ENCODE results near the gene PHF10. TPM values are rescaled to one million over a fixed set of nuclear protein-coding genes. Genes with fewer than 3 reads are reported as not detected.

Gene PHF10
- total RNA-seq, 2 donors from 2014 or later: 33.0 to 62.0 TPM

DNA sequence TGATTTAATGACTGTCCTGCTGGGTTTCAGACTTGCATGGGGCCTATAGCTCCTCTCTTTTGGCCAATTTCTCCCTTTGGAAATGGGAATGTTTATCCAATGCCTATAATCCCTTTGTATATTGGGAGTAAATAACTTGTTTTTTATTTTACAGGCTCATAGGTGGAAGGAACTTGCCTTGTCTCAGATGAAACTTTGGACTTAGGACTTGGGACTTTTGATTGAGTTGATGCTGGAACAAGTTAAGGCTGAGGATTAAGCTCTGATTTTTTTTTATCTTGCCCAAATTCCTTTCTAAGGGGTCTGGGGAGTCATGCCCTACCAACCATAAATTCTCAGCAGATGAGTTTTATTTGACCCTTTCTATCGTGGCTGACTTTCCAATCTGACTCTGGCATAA, 46.0 kb downstream of the PHF10 start:
- Mint-ChIP-seq H3K36me3 (peaks cover 12% of the 10 kb centered on the region), H3K4me1 (ENCODE audit: low read depth in 2 of 2) (no peaks in the 10 kb centered on the region), H3K27me3 (no peaks in the 10 kb centered on the region), H3K4me3 (no peak overlapping the region), H3K27ac (no peak overlapping the region), H3K9me3 (no peaks in the 10 kb centered on the region)
- no peak for ATAC-seq
- no peak for DNase-seq (ENCODE audit: low spot score)

DNA sequence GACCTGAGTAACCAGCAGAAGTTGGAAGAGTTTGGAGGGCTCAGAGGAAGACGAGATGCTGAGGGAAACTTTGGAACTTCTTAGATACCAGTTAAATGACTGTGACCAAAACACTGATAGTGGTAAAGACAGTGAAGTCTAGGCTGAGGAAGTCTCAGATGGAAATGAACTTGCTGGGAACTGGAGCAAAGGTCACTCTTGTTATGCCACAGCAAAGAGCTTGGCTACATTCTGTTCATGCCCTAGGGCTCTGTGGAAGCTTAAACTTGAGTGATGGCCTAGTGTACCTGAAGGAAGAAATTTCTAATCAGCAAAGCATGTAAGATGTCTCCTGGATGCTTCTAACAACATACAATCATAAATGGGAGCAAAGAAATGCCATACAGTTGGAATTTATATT, 47.2 kb downstream of the PHF10 start:
- Mint-ChIP-seq H3K4me3 (no peak overlapping the region), H3K27me3 (no peaks in the 10 kb centered on the region), H3K27ac (no peak overlapping the region), H3K36me3 (peaks cover 12% of the 10 kb centered on the region), H3K9me3 (no peaks in the 10 kb centered on the region), H3K4me1 (ENCODE audit: low read depth in 2 of 2) (no peaks in the 10 kb centered on the region)
- DNase-seq (ENCODE audit: low spot score) (no peak), ATAC-seq (no peak)

DNA sequence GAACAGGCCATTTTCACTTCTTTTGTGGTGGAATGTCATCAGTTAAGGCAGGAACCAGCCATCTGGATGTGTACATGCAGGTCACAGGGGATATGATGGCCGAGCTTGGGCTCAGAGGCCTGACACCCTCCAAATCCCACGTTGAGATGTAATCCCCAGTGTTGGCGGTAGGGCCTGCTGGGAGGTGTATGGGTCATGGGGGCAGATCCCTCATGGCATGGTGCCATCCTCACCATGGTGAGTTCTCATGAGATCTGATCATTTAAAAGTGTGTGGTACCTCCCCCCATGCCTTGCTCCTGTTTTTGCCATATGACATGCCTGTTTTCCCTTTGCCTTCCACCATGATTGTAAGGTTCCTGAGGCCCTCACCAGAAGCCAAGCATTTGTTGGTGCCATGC, 49.3 kb downstream of the PHF10 start:
- no peaks in the 10 kb centered on the region for H3K27me3 Mint-ChIP-seq
- peaks cover 4% of the 10 kb centered on the region for H3K36me3 Mint-ChIP-seq
- no peak overlapping the region for H3K4me3 Mint-ChIP-seq
- DNase-seq (ENCODE audit: low spot score): no peak
- H3K9me3 Mint-ChIP-seq: no peaks in the 10 kb centered on the region
- H3K4me1 Mint-ChIP-seq (ENCODE audit: low read depth in 2 of 2): peaks cover under 1 to 1% of the 10 kb centered on the region in 2 donors
- no peak overlapping the region for H3K27ac Mint-ChIP-seq
- no peak for ATAC-seq

DNA sequence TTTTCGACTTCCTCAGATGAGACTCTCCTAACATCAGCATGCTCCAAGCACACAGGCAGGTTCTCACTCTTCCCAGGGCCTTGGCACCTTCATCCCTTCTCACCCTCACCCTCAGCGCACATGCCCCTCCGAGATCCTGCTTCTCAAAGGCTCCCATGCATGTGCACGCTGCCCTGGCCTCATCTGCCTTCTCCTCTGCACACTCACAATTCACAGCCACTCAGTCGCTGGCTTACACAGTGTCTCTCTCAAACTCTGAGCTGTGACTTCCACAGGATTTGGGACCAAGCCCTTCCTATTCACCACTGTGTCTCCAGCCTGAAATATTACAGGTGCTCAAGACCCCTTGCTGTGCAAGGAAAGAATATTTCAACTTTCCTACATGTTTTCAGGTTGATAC, 52.7 kb downstream of the PHF10 start:
- Mint-ChIP-seq H3K27ac (no peak overlapping the region), H3K27me3 (no peaks in the 10 kb centered on the region), H3K9me3 (no peaks in the 10 kb centered on the region), H3K4me1 (ENCODE audit: low read depth in 2 of 2) (peaks cover 3 to 9% of the 10 kb centered on the region in 2 donors), H3K36me3 (no peaks in the 10 kb centered on the region), H3K4me3 (no peak overlapping the region)
- no peak for DNase-seq (ENCODE audit: low spot score)
- ATAC-seq: no peak

DNA sequence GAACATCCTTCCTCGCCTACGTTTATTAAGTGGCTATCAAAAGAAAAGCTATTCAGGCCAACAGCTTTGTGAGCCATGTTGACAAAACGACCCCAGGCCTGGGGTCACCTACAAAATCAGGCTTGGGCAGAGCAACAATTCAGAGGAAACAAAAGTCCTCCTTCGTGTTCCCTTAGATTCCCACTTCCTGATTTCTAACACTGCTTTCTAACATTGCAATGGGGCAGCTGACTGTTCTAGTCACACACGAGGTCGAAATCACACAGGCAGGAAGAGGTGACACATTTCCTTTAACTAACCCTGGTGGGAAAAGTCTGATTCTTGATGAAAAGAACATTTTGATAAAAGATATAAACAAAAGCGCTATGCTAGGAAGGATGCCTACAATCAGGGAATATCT, 54.4 kb downstream of the PHF10 start:
- no peaks in the 10 kb centered on the region for H3K9me3 Mint-ChIP-seq
- H3K36me3 Mint-ChIP-seq: no peaks in the 10 kb centered on the region
- DNase-seq (ENCODE audit: low spot score) (no peak), ATAC-seq (no peak)
- H3K4me1 Mint-ChIP-seq (ENCODE audit: low read depth in 2 of 2): peaks cover 3 to 9% of the 10 kb centered on the region in 2 donors
- H3K27ac Mint-ChIP-seq: peak overlapping the region in 1 of 2 donors; percentile 54
- H3K4me3 Mint-ChIP-seq: peak overlapping the region; percentile 44
- H3K27me3 Mint-ChIP-seq: no peaks in the 10 kb centered on the region

DNA sequence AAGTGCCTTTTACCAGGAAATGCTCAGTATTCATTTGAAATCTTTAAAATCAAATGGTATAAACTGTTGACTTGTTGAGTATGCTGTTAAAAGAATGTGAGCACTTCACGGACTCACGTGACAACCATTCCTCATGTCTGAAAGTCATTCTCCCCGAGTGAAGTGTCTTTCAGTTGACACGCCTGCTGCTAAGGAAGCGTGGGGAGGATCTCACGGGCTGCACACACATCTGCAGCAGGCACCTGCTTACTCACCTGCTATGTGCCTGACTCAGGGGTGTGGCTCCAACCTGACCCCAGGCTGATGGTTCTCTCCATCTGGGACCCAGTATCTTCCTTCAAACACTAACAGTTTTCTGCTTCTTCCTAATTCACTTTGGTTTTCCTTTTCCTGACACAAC, 55.2 kb downstream of the PHF10 start:
- peaks cover 3 to 9% of the 10 kb centered on the region in 2 donors for H3K4me1 Mint-ChIP-seq (ENCODE audit: low read depth in 2 of 2)
- no peak for ATAC-seq
- no peaks in the 10 kb centered on the region for H3K36me3 Mint-ChIP-seq
- DNase-seq (ENCODE audit: low spot score): no peak
- no peak overlapping the region for H3K4me3 Mint-ChIP-seq
- H3K27ac Mint-ChIP-seq: peak overlapping the region in 1 of 2 donors; percentile 54
- H3K27me3 Mint-ChIP-seq: no peaks in the 10 kb centered on the region
- H3K9me3 Mint-ChIP-seq: no peaks in the 10 kb centered on the region

DNA sequence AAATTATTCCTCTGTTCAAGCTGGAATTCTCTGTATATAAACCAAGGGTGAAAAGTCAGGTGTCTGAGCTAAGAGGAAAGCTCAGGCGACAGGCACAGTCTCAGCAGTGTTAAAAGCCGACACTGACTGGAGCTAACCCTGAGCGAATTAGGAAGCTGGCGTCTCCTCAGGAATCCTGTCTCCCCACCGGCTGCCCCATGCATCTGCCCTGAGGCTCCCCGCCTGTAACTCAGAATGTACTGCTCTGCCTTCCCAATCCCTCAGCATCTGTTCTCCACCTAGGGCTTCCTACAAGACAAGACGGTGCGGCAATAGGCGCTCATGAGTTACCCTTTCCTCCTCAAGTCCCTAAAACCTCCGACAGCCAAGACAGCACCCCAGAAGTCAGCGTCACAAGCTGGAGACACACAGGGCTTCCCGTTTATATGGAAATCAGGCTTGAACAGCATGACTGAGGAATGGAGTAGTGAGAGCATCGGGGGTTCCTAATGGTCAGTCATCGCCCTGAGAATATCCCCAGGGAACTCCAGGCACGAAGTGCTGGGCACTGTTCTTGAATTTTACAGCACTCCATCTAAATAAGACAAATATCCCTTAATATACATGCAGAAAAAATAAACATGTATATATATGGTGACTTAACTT, 56.0 kb downstream of the PHF10 start:
- ATAC-seq: no peak
- Mint-ChIP-seq H3K4me3 (no peak overlapping the region), H3K4me1 (ENCODE audit: low read depth in 2 of 2) (peaks cover 3 to 9% of the 10 kb centered on the region in 2 donors), H3K36me3 (peaks cover 3% of the 10 kb centered on the region), H3K27ac (no peak overlapping the region), H3K27me3 (no peaks in the 10 kb centered on the region), H3K9me3 (no peaks in the 10 kb centered on the region)
- DNase-seq (ENCODE audit: low spot score): no peak

DNA sequence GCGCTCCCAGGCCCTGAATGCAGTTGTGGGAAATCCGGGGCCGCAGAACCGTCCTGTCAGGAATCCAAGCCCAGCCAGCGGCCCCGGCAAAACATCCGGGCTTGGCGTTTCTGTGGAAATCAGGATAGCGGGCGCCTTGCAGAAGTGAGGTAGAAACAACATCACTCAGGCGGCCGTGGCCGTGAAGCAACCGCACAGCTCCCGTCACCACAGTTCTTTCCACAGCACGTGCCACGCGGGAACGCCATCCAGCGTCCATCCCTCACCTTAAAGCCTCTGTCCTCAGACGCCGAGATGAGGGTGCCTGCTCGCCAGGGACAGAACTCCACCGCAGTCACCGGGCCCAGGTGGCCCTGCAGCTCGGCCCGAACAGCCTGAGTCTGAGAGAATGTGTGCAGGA, 56.6 kb downstream of the PHF10 start:
- H3K36me3 Mint-ChIP-seq: peaks cover 8% of the 10 kb centered on the region
- H3K9me3 Mint-ChIP-seq: no peaks in the 10 kb centered on the region
- H3K4me1 Mint-ChIP-seq (ENCODE audit: low read depth in 2 of 2): peaks cover 3 to 9% of the 10 kb centered on the region in 2 donors
- DNase-seq (ENCODE audit: low spot score) (no peak), ATAC-seq (no peak)
- H3K27ac Mint-ChIP-seq: no peak overlapping the region
- no peaks in the 10 kb centered on the region for H3K27me3 Mint-ChIP-seq
- no peak overlapping the region for H3K4me3 Mint-ChIP-seq

DNA sequence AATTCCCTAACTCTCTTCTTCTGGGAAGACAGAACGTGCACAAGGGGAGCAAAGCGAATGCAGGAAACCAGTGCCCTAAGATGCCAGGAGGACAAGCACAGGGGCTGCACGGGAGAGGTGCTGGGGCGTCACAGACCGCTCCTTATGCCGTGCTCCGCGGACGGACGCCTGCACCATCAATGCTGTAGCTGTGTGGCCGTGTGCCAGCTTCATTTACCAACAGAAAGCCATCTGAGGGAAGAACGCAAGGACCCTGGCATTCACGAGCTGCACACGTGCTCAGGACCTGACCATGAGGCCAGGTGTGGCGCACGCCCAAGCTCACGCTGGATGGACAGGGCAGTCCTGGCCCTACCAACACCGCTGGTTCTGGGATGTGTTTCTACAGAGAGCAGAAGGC, 57.9 kb downstream of the PHF10 start:
- H3K27ac Mint-ChIP-seq: no peak overlapping the region
- no peaks in the 10 kb centered on the region for H3K9me3 Mint-ChIP-seq
- peaks cover 3 to 9% of the 10 kb centered on the region in 2 donors for H3K4me1 Mint-ChIP-seq (ENCODE audit: low read depth in 2 of 2)
- H3K36me3 Mint-ChIP-seq: peaks cover 8% of the 10 kb centered on the region
- H3K27me3 Mint-ChIP-seq: no peaks in the 10 kb centered on the region
- ATAC-seq (no peak), DNase-seq (ENCODE audit: low spot score) (no peak)
- H3K4me3 Mint-ChIP-seq: no peak overlapping the region

DNA sequence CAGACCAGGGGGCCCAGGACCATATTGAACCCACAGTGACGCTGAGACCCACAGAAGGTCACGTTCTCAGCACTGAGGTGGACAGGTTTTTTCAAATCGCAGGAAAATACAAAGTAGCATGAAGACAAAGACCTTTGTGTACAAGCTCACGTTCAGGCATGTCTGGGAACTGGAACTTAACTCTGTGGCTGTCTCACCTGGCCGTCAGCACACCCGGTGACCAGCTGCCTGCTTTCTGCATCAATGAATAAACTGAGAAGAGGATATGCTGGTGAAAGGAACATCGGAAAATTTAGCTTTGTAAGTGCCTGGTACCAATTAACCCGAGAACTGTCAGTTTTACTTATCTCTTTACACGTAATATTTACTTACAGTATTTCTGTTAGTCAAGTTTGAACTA, 59.0 kb downstream of the PHF10 start:
- H3K27me3 Mint-ChIP-seq: no peaks in the 10 kb centered on the region
- ATAC-seq (no peak), DNase-seq (ENCODE audit: low spot score) (no peak)
- H3K4me1 Mint-ChIP-seq (ENCODE audit: low read depth in 2 of 2): peaks cover 3 to 9% of the 10 kb centered on the region in 2 donors
- H3K36me3 Mint-ChIP-seq: peaks cover 8% of the 10 kb centered on the region
- no peaks in the 10 kb centered on the region for H3K9me3 Mint-ChIP-seq
- H3K4me3 Mint-ChIP-seq: no peak overlapping the region
- H3K27ac Mint-ChIP-seq: no peak overlapping the region

DNA sequence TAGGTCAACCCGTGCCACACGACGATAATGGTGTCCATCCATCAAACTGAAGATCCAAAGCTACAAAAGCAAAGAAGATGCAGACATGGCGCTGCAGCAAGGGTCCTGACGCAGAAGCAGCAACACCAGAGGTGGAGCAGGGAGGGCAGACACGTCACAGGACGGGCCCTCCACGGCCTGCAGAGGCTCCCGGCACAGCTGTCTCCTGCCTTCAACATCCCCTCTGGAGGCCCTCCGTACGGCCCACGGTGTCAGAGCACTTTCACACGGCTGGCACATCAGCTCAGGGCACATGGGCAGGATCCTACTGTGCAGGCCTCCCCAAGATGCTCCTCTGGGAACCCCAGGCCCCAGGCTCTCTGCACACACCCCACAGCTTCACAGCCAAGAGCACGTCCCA, 60.1 kb downstream of the PHF10 start:
- Mint-ChIP-seq H3K27me3 (no peaks in the 10 kb centered on the region), H3K27ac (no peak overlapping the region), H3K4me1 (ENCODE audit: low read depth in 2 of 2) (peaks cover 0 to under 1% of the 10 kb centered on the region in 2 donors), H3K4me3 (no peak overlapping the region), H3K9me3 (no peaks in the 10 kb centered on the region), H3K36me3 (peaks cover 8% of the 10 kb centered on the region)
- ATAC-seq: no peak
- DNase-seq (ENCODE audit: low spot score): no peak

DNA sequence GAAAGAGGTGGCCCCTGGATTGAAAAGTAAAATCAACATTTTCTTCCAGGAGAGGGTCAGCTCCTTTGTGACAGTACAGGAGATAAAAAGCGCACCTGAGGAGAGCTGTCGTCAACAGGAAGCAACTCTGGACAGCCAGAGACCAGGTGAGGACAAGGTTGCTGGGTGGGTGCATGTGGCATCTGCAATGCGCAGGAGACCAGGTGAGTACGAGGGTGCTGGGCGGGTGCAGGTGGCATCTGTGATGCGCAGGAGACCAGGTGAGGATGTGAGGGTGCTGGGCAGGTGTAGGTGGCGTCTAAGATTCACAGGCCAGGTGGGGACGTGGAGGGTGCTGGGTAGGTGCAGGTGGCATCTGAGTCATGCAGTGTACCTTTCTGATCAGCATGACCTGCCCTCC, 60.8 kb downstream of the PHF10 start:
- DNase-seq (ENCODE audit: low spot score) (no peak), ATAC-seq (no peak)
- Mint-ChIP-seq H3K27ac (no peak overlapping the region), H3K4me3 (no peak overlapping the region), H3K9me3 (no peaks in the 10 kb centered on the region), H3K36me3 (peaks cover 8% of the 10 kb centered on the region), H3K4me1 (ENCODE audit: low read depth in 2 of 2) (no peaks in the 10 kb centered on the region), H3K27me3 (no peaks in the 10 kb centered on the region)

DNA sequence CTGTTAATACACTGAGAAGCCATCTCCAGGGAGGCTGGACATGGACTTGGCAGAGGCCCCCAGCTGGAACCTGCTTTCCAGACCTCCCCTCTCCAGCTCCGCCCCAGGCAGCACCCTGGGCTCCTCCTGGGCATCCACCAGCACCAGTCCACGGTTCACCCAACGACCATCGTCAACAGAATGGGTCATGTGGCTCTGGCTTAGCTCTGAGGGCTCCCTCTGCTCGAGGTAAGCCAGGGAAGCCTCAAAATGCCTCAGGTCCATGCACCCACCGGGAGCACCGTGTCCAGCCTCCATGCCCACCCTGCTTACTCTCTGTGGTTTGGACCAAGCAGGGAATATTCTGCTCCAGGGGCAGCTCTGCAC, 62.9 kb downstream of the PHF10 start:
- Mint-ChIP-seq H3K27ac (no peak overlapping the region), H3K9me3 (no peaks in the 10 kb centered on the region), H3K27me3 (no peaks in the 10 kb centered on the region), H3K4me3 (no peak overlapping the region), H3K36me3 (peaks cover 12% of the 10 kb centered on the region), H3K4me1 (ENCODE audit: low read depth in 2 of 2) (no peaks in the 10 kb centered on the region)
- DNase-seq (ENCODE audit: low spot score): no peak
- no peak for ATAC-seq

DNA sequence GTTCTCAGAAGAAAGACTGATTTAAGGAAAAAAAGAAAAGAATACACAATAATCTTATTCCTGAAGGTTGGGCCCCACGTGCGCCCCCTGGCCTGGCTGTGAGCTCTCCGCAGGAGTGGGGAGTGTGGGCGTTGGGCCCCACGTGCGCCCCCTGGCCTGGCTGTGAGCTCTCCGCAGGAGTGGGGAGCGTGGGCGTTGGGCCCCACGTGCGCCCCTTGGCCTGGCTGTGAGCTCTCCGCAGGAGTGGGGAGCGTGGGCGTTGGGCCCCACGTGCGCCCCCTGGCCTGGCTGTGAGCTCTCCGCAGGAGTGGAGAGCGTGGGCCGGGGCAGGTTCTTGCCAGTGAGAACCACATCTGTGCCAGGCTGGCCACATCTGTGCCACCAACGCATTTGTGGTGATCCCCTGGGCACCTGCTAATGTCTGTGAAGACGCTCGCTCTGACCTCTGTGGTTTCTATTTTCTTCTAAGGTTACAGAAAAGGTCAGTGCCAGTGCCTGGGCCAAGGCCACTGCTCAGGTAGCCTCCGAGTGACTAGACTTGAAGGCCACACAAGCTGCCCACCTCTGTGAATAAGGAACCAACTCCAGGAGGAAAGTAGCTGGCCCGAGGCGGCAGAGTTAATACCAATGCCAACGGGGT, 63.4 kb downstream of the PHF10 start:
- Mint-ChIP-seq H3K27me3 (no peaks in the 10 kb centered on the region), H3K27ac (no peak overlapping the region), H3K36me3 (peaks cover 12% of the 10 kb centered on the region), H3K9me3 (no peaks in the 10 kb centered on the region), H3K4me1 (ENCODE audit: low read depth in 2 of 2) (no peaks in the 10 kb centered on the region), H3K4me3 (no peak overlapping the region)
- DNase-seq (ENCODE audit: low spot score) (no peak), ATAC-seq (no peak)
